Sigmoid colon (tissue), 3 donors: ENCODE results near the gene NR6A1.

Experiments
- POLR2A ChIP-seq, 2 donors: fragments of 450-650 bp; IDR thresholded peaks; one replicate each; pipeline ENCODE4 v1.6.1; 2016; ENCODE audit warnings: antibody characterized with exemption in 2 of 2, mild to moderate bottlenecking in 2 of 2, moderate library complexity in 2 of 2
- TF ChIP-seq, protein P1 (sequence below), 4 experiments: fragments of 450-650 bp in 3 of 4; fragments of 200-600 bp in 1 of 4; IDR thresholded peaks; one replicate each; pipeline ENCODE4 v1.5.1; 2016 to 2019; ENCODE audit warnings: antibody characterized with exemption in 4 of 4, mild to moderate bottlenecking in 3 of 4, moderate library complexity in 2 of 4

DNA sequence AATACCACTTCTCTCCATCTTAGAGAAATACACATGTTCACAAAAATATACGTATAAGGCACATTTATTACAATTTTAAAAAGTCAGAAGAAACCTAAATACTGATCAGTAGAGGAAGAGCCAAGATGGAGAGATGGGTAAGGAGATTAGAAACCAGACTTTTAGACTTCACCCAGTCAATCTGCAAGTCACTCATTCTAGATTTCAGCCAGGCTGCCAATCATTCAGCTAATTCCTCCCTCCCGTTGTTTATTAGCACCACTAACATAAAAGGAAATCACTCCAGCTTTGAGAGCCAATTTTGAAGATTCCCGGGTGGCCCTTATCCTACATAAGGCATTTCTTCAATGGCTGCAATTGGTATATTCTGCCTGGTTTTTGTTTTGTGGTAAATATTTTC lies 154.2 kb downstream of the NR6A1 start:
- TF ChIP-seq, protein P1, sequence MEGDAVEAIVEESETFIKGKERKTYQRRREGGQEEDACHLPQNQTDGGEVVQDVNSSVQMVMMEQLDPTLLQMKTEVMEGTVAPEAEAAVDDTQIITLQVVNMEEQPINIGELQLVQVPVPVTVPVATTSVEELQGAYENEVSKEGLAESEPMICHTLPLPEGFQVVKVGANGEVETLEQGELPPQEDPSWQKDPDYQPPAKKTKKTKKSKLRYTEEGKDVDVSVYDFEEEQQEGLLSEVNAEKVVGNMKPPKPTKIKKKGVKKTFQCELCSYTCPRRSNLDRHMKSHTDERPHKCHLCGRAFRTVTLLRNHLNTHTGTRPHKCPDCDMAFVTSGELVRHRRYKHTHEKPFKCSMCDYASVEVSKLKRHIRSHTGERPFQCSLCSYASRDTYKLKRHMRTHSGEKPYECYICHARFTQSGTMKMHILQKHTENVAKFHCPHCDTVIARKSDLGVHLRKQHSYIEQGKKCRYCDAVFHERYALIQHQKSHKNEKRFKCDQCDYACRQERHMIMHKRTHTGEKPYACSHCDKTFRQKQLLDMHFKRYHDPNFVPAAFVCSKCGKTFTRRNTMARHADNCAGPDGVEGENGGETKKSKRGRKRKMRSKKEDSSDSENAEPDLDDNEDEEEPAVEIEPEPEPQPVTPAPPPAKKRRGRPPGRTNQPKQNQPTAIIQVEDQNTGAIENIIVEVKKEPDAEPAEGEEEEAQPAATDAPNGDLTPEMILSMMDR (IDR thresholded peaks at IDR 0.05) = no peak
- no peak for TF ChIP-seq POLR2A (IDR thresholded peaks at IDR 0.05)
